ENCODE results near the gene KIF6. TPM values are rescaled to one million over a fixed set of nuclear protein-coding genes. Genes with fewer than 3 reads are reported as not detected.

Gene KIF6
- total RNA-seq, 6 experiments from 2014 or later, result not detected

GRCh38 chr6:39765508-39766065 is 40.4 kb upstream of the KIF6 start:
- Mint-ChIP-seq H3K4me3 (no peak overlapping the region), H3K9me3 (peaks cover 37% of the 10 kb centered on the region), H3K4me1 (ENCODE audit: low read depth) (no peaks in the 10 kb centered on the region), H3K27me3 (ENCODE audit: insufficient read depth) (no peaks in the 10 kb centered on the region; the same call in 1 of the 2 replicates), H3K36me3 (ENCODE audit: low read depth) (no peaks in the 10 kb centered on the region), H3K27ac (no peak overlapping the region)
- DNase-seq, result no peak
- no peak for TF ChIP-seq CTCF (IDR thresholded peaks at IDR 0.05)

- Mint-ChIP-seq H3K9me3 (peaks cover 38% of the 10 kb centered on the region), H3K4me1 (ENCODE audit: low read depth) (no peaks in the 10 kb centered on the region), H3K27ac (no peak overlapping the region), H3K27me3 (ENCODE audit: insufficient read depth) (no peaks in the 10 kb centered on the region), H3K36me3 (ENCODE audit: low read depth) (no peaks in the 10 kb centered on the region), H3K4me3 (no peak overlapping the region)
- no peak for DNase-seq
- TF ChIP-seq CTCF (IDR thresholded peaks at IDR 0.05), result no peak
These were observed 35.2 kb upstream of the KIF6 start for GRCh38 chr6:39760226-39760952.

- no peak for DNase-seq
- no peak for TF ChIP-seq CTCF (IDR thresholded peaks at IDR 0.05)
- no peaks in the 10 kb centered on the region for H3K36me3 Mint-ChIP-seq (ENCODE audit: low read depth)
- no peak overlapping the region for H3K4me3 Mint-ChIP-seq
- peaks cover 32% of the 10 kb centered on the region for H3K9me3 Mint-ChIP-seq
- H3K27me3 Mint-ChIP-seq (ENCODE audit: insufficient read depth), result no peaks in the 10 kb centered on the region
- no peak overlapping the region for H3K27ac Mint-ChIP-seq
- no peaks in the 10 kb centered on the region for H3K4me1 Mint-ChIP-seq (ENCODE audit: low read depth)
These were observed 33.8 kb upstream of the KIF6 start for GRCh38 chr6:39758905-39759605.

- Mint-ChIP-seq H3K36me3 (ENCODE audit: low read depth) (no peaks in the 10 kb centered on the region), H3K27ac (no peak overlapping the region), H3K9me3 (peaks cover 17% of the 10 kb centered on the region), H3K27me3 (ENCODE audit: insufficient read depth) (no peaks in the 10 kb centered on the region; the same call in 1 of the 2 replicates), H3K4me3 (no peak overlapping the region), H3K4me1 (ENCODE audit: low read depth) (no peaks in the 10 kb centered on the region)
- DNase-seq, result no peak
- TF ChIP-seq CTCF (IDR thresholded peaks at IDR 0.05), result no peak
These were observed 31.4 kb upstream of the KIF6 start for GRCh38 chr6:39756582-39756981.

GRCh38 chr6:39755231-39755630 is 30.0 kb upstream of the KIF6 start:
- Mint-ChIP-seq H3K36me3 (ENCODE audit: low read depth) (no peaks in the 10 kb centered on the region), H3K9me3 (peaks cover 19% of the 10 kb centered on the region), H3K4me3 (no peak overlapping the region), H3K27me3 (ENCODE audit: insufficient read depth) (no peaks in the 10 kb centered on the region; the same call in 1 of the 2 replicates), H3K4me1 (ENCODE audit: low read depth) (no peaks in the 10 kb centered on the region), H3K27ac (no peak overlapping the region)
- no peak for DNase-seq
- no peak for TF ChIP-seq CTCF (IDR thresholded peaks at IDR 0.05)

Measured in HFFc6 (cell line).